GM19372 (cell line): ENCODE measurements around the gene VASH1.

Experiments
- ATAC-seq: cut with Tn5 transposase; IDR thresholded peaks from one replicate; pipeline ENCODE4 v1.9.1; 2021; ENCODE audit warnings: mild to moderate bottlenecking, low read depth, moderate library complexity; ENCODE audit not compliant: unreplicated experiment

The VASH1 gene

DNA sequence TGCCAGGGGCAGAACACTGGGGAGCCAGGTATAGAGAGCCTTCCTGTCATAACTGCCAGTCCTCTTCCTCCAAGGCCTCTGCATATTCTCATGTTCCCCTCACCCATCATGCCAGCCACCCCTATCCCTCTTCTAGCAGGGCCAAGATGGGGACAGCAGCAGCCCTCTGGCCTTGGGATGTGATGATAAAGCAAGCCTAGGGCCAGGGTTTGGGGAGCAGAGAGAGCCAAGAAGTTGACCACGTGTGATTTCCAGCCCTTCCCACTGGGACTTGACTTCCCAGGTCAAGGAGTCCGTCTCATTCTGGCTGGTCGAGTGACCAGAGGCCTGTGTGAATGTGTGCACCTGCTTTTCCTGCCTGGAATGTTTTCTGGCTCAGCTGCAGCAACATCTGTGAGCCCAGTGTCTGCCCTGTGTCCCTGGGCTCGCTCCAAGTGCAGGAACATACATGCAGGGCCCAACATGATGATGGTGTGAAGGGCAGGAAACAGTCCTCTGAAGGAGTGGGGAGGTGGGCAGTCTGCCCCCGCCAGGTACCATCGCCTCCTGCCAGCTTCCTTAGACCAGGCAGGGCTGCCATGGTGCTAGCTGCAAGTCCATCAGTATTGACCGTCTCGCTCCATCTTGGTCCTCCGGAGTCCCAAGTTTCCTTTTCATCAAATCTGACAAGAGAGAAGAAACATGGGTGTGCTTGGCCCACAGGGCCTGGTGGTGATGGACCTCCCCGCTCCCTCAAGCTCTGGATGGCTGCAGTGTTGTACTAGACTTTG lies 21.0 kb downstream of the VASH1 start:
- ATAC-seq, result no peak

DNA sequence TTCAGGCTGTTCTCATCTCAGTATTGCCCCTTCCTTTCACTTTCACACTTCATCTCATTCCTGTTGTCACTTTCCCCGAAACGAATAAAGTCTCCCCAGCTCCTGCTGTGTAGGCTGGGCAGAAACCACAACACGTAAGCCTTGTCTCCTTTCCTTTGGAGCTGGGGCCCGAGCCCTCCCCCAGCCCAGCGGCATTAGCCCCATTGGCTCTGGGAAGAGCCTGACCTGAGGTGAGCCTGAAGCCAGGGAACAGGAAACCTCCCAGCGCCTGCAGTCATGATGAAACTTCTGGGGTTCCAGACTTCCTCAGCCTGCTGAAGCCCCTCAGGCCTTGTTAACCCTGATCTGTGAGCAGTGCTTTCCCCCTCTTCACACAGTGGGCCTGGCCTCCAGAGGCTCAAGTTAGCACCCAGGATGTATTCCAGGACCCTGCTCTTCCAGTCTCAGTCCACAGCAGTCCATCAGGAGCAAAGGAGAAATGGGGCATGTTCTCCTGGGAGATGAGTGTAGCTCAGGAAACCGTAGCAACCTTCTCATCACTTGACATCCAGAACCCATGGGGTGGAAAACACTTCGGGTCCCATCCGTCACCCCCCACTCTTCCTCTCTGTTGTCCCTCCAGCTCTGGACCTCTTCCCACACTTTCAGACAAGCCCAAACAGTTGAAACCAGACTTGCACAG lies 21.8 kb downstream of the VASH1 start:
- ATAC-seq, result no peak

DNA sequence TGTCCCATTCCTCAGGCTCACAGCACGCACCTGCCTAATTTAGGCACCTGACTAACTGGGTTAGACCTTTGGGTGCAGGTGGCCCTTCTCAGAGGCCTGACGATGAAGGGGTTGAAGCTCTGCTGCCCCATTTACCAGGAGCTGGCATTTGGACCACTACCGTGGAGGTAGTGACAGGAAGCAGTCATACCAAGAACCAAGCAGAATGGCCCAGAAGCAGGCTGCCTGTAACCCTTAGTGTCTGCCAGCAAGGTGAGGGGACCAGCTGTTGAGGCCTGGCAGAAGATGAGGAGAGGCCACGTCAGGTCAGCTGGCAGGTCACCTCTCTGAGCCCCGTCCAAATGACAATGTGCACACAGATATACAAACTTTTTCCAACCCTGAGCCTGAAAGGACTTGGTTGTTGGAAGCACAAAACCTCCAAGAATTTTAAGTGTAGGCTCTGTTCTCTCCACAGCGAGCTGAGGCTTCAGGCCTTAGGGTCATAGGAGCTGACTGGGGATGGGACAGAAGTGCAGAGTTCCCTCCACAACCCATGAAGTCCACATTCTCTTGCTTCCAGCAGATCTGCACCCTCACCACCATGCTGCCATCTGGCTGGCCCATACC lies 23.1 kb downstream of the VASH1 start:
- ATAC-seq, result no peak

DNA sequence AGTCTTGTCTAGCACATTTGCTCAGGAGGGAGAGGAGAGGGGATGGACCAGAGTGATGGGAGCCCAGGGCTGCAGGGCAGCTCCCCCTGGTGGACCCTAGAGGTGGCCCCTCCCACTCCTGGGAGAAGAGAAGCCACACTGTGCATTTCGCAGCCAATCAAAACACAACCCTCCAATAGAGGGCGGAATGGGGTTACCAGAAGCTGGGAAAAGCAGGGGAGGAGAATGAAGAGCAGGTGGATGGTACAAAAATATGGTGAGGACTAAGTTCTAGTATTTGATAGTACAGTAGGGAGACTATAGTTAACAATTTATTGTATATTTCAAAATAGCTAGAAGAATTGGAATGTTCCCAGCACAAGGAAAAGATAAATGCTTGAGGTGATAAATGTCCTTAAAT lies 23.6 kb downstream of the VASH1 start:
- no peak for ATAC-seq

DNA sequence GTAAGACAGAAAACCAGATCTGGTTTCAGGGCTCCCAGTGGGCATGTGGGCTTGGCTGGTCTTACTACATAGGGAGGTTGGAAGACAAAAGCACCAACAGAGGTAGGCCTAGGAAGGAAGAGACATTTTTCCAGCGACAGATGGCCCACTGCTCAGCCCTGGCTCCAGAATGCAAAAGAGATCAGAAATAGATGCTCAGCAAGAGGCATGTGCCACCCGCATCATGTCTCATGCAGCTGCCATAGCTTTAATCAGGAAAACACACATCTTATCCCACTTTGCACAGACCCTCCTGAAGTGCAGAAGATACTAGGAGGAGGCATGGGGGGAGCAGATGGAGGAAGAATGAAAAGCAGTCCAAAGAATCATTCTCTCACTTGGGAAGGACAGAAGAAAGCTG lies 25.3 kb downstream of the VASH1 start:
- ATAC-seq, result no peak

DNA sequence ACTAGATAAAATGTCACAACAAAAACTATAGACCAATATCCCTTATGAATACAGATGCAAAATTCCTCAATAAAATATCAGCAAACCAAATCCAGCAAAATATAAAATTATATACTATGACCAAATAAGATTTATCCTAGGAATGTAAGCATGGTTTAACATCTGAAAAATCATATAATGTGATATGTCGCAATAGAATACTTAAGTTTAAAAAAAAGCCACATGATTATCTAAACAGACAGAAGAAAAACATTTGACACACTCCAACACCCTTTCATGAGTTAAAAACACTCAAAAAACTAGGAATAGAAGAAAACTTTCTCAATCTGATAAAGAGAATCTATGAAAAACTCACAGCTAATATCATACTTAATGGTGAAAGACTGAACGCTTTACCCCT lies 31.2 kb downstream of the VASH1 start:
- no peak for ATAC-seq

DNA sequence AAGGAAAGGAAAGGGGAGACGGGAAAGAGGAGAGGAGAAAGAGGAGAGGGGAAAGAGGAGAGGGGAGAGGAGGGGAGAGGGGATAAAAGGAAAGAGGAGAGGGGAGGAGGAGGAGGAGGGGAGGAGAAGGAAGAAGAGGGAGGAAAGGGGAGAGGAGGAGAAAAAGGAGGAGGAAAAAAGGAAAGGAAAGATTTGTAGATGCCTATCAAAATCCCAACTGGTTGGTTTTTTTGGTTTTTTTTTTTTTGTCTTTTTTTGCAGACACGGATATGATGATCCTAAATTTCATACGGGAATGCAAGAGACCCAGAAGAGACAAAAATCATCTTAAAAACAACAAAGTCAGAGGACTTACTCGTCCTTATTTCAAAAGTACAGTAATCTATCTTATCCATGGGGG lies 32.1 kb downstream of the VASH1 start:
- ATAC-seq, result no peak

DNA sequence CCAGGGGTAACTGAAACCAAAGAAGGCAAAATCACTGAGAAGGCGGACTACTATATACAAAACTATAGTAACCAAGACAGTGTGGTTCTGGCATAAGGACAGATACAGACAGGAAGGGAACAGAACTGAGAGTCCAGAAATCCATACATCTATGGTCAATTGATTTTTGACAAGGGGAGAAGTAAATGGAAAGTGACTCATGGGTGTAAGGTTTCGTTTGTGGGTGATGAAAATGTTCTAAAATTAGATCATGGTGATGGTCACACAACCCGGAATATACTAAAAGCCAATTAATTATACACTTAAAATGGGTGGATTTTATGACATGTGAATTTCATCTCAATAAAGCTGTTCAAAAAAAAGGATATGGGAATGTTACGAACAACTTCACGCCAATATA lies 32.7 kb downstream of the VASH1 start:
- no peak for ATAC-seq

DNA sequence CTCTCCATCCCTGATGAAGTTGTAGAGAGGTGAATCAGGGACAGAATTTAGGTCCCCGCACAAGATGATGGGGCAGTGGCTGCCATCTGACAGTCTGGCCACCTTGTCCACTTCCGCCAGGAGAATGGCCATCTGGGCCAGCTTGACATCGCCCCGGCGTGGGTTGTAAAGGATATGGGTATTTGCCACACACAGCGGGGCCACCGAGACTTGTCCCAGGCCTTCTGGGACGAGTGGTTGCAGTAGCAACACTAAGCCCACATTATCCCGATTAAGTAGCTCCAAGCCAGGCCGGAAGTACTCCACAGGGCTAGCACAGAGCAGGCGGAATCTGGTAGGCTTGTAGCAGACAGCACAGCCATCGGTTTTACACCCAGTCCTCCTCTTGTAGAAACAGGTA lies 45.2 kb downstream of the VASH1 start:
- ATAC-seq, result no peak

DNA sequence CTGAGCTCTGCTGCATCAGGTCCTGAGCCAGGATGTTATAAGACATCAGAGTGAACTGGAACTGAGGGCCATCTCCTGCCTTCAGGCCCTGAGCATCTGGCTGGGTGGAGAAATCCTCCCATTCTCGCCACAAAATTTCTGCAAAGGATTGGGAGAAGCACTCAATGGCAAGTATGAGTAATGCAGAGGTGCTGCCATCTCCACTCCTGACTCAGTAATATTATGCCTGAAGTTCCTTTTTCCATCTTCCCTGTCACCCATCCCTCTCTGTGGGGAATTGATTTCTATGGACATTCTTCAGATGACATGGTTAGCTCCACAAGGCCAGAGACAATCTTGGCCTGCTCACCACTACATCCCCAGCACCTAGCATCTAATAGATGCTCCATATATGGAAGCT lies 46.7 kb downstream of the VASH1 start:
- ATAC-seq, result no peak

DNA sequence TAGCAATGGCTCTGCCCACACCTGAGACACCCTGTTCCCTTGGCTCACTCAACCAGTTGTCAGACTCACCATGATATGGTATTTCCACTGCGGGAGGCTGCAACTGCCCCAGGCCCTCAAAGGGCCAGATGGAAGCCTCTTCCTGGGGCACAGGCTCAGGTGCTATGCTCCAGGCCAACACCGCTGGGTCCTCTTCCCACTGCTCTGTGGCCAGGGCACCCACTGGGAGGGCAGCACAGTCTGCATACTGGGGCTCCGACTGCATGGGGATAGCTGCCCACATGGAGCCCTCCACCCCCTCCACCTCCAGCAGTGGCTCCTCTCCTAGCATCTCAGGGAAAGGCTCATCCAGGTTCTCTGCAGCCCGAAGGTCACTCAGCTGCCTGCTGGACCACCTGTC lies 47.7 kb downstream of the VASH1 start:
- ATAC-seq, result no peak

DNA sequence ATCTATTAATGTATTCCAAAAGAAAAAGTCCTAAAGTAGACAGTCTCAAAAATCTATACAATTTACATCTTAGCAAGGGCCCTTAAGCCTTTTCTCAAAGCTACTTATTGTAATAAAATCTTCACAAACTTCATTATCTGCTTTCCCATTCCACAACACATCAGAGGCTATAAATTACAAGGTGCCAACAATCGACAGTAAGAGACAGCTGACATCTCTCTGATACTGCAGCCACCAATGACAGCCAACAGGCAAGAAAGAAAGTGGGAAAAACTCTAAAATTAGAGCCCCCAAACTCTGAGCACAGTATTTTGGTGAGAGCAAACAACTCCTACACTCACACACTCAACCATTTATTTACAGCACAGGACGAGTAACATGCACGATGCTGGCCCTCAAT lies 49.3 kb downstream of the VASH1 start:
- ATAC-seq, result no peak

DNA sequence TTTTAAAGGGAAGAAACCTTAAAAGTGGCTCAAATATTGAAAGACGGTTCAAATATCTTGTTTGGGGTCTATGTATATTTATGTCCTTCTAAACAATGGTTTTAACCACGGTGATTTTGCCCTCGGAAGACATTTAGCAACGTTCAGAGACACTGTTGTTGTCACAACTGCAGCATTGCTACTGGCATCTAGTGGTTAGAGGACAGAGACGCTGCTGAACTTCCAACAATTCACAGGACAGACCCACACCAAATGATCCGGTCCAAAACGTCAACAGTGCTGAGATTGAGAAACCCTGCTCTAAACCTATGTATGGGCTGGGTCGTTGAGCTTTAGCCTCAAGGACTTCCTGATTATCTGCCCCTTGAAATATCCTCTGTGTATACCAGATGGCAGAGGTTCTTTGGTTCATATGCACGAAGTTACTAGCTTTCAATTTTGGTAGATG lies 49.7 kb downstream of the VASH1 start:
- no peak for ATAC-seq

DNA sequence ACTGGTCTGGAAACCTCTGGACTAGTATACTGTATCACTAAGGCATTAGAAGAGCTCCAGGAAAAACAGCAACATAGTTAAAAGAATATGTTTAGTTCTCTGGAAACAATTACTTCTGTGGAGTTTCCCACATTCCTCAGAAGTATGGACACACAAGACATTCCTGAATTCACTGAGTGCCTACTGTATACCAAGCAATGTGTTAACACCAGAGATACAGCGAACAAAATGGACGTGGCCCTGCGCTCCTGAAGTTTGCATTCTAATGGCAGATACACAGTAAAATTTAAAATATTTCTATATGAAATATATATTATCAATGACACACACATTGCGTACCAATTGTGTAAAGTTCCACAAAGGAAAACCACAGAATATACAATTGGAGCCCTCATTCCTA lies 50.3 kb downstream of the VASH1 start:
- no peak for ATAC-seq

DNA sequence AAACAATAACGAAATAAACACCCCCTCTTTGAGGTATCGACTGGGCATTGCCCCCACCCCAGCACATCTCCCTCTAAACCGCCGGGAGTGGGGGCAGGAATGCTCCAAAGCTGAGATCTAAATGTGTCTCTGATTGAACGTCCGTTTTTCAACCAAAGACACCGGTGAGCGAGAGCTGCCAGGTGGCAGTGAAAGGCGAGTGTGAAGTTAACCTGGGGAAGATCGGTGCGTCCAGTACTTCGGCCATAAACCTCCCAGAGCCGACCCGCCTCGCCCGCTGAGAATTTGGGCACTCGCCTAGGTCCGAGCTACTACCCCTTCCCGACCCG lies 50.8 kb downstream of the VASH1 start:
- no peak for ATAC-seq

DNA sequence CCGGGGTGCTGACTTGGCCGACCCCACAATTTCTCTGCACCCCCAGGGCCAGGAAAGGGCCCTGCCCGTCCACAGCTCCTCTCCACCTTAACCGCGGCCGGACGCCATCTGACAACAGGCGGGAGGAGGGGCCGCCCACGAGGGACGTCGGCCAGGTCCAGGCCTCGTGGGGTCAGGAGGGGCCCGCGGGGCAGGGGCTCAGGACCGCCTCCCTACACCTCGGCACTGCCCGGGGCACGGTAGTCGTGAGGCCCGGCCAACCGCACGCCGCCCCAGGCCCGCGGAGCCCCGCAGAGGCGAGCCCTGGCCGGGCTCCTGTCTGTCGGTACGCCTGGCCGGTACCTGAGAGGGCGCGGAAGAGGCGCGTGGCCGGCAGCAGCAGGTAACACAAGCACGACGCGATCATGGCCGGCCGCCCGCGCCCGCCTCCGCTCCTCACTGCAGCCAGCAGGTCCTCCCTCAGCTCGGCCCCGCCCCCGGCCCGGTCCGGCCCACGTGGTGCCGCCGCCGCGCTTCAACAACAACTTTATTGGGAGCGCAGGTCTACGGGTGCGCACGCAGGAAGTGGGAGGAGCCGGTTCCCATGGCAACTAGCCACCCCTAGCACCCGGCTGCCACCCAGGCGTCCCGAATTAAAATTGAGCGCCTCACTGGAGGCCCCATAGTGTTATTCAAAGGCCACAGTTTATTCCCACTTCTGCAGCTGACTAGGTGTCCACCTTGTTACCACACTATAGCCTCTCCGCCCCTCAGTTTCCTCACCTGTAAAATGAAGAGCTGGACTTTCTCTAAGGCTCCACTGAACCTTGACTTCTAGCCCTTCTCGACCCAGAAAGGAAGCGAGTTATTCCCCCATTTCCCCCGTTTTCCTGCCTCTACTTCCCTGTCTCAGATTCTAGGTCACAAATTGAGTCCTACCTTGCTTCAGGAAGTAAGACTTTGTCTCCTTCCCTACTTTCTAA lies 51.4 kb downstream of the VASH1 start, which contains the start of gene ANGEL1:
Gene ANGEL1, minus strand, starts transcription at position 461 of the 962 bp plus-strand sequence. Its CDS starts 55 bp downstream, at position 406.
- peak; percentile 82 for ATAC-seq

DNA sequence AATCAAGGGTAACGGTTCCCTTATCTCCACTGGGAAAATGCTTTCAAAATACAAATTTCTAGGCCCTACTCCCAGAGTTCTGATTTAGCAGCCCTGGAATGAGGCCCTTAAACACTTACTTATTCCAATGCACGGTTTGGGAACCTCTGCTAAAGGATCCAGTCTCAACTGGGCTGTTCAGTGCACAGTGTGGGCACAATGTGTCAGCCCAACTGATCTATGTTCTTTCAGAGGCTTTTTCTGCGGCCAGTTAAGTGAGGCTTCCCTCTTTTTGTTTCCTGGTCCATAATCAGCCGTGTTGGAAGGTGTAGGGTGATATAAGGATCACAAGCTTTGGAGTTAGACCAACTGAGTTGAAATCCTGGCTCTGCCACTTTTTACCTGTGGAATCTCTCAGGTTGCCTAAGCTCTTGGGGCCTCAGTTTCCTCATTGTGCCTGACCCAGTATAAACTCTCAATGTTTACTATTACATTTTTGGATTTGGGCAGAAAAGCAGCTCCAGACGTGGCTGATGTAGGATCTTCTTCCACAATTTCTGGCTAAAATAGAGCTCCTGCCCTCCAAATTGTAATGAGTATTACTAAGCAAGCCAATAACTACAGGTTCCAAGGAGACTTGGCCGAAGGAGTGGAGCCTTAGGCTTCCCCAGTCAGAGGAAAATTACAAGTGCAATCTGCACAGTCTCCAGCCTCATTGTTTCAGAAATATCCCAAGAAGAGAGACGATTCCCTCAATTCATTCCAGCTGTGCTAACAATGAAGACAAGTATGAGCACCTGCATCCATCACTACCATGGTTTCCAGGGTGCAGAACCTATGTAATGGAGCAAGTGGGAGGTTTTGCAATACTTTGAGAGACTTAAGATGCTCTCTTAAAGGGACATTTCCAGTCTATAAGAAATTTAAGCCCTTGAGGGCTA lies 53.7 kb downstream of the VASH1 start:
- ATAC-seq, result no peak

DNA sequence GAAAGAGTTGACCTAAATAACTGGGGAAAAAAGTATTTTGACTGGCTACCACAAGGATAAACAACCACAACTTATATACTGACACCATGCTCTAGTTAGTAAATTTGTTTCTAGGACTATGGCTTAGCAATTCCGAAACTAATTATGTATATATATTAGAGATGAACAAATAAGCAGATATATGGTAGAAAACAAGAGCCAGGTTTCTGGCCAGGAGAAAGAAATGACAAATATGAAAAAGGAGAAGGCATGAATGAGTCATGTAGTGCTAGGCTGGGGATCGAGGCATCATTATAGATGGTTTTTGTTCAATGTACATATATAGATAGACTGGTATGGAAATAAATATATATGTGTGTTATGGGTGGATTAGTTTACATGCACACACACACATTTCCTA lies 59.4 kb downstream of the VASH1 start:
- ATAC-seq, result no peak

DNA sequence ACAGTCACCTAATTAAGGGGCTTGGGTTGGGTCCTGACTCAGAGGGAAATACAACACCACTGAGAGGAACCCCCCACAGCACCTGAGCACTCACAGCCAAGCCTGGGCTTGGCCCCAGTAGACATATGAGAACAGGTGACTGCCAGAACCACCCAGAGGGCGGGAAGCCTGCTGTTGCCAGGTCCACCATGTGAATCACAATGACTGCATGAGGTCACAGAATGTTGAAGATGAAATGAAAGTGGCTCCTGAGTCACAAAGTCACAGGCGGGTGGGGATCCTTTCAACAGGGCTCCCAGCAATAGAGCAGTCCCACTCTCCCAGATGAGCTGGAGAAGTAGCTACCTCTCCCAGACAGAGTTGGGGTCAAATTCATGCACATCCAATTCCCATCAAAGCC lies 64.9 kb downstream of the VASH1 start, which contains the start of gene LRRC74A:
Gene LRRC74A, plus strand, starts transcription at position 287 of the 400 bp plus-strand sequence. CDS start 290 bp downstream, outside the sequence.
- no peak for ATAC-seq
